Measurements from ENCODE around the gene ASB15. TPM values are rescaled to one million over a fixed set of nuclear protein-coding genes. Genes with fewer than 3 reads are reported as not detected.

ASB15 gene
- total and polyA plus RNA-seq, 2 of the 13 experiments (the other 11 are each of a cell fraction or from before 2014, with no cell fraction given): not detected

DNA sequence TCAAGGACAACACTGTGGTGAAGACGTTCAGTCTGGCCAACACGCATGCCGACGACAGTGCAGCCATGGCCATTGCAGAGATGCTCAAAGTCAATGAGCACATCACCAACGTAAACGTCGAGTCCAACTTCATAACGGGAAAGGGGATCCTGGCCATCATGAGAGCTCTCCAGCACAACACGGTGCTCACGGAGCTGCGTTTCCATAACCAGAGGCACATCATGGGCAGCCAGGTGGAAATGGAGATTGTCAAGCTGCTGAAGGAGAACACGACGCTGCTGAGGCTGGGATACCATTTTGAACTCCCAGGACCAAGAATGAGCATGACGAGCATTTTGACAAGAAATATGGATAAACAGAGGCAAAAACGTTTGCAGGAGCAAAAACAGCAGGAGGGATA, 60.7 kb downstream of the ASB15 start:
- TF ChIP-seq ZNF547 (CRISPR knock-in tag; IDR thresholded peaks at IDR 0.05): no peak
- no peak for TF ChIP-seq ZNF672 (CRISPR knock-in tag; IDR thresholded peaks at IDR 0.05)
- TF ChIP-seq ZNF607 (CRISPR knock-in tag; IDR thresholded peaks at IDR 0.05; ENCODE audit: borderline replicate concordance): no peak
- no peak for TF ChIP-seq ZNF660 (CRISPR knock-in tag; IDR thresholded peaks at IDR 0.05; ENCODE audit: borderline replicate concordance, low read depth)
- no peak for TF ChIP-seq XRCC5 (optimal IDR thresholded peaks at IDR 0.05; ENCODE audit: low read length)
- Histone ChIP-seq H3K4me3 (replicated peaks in 1 of 3; ENCODE audit: insufficient read depth in 1 of 3, low read depth in 2 of 3, low read length in 3 of 3) (no peak overlapping the region), H3K27me3 (ENCODE audit: control insufficient read depth in 1 of 2, insufficient read depth in 2 of 2, low read length in 2 of 2) (no peaks in the 10 kb centered on the region; a peak in 1 of 5 replicates), H3K4me1 (ENCODE audit: insufficient read depth, low read length) (no peaks in the 10 kb centered on the region), H3K9me3 (ENCODE audit: low read length) (no peaks in the 10 kb centered on the region), H4K20me1 (ENCODE audit: insufficient read depth, low read length) (no peaks in the 10 kb centered on the region), H3K36me3 (replicated peaks in 1 of 2; ENCODE audit: control insufficient read depth in 1 of 2, insufficient read depth in 2 of 2, low read length in 2 of 2) (no peaks in the 10 kb centered on the region), H3K4me2 (ENCODE audit: low read depth, low read length) (no peak overlapping the region), H3K9ac (ENCODE audit: insufficient read depth, low read depth, low read length) (no peak overlapping the region), H3K27ac (ENCODE audit: extremely low read length, insufficient read depth, low read length) (no peak overlapping the region), H2AFZ (ENCODE audit: low read length) (no peak overlapping the region), H3K79me2 (ENCODE audit: insufficient read depth, low read length) (no peaks in the 10 kb centered on the region)
- intact Hi-C loops (cut with micrococcal nuclease; ENCODE audit: unreplicated experiment): no loop called here
- 59% methylated on average over 13 of the region's 15 CpGs for WGBS (ENCODE audit: low lambda C conversion rate)
- POLR2A ChIA-PET: no interaction called here
- CTCF ChIA-PET (ENCODE audit: low intra/inter-chr PET ratio, low total read pairs): no interaction called here
- FAIRE-seq (no peak), ATAC-seq (no peak), DNase-seq (ENCODE audit: low spot score) (no peak)
- in situ Hi-C loops (cut with HindIII; ENCODE audit: extremely low pct_ligation_motif_present, low pct_unique_long_range_greater_than_20kb): no loop called here
- BruUV-seq (replicated peaks): no TSS peak

- no peaks in the 10 kb centered on the region for H3K9me3 ChIP-seq (ENCODE audit: low read length)
- no peaks in the 10 kb centered on the region for H3K36me3 ChIP-seq (replicated peaks in 1 of 2; ENCODE audit: control insufficient read depth in 1 of 2, insufficient read depth in 2 of 2, low read length in 2 of 2)
- DNase-seq (ENCODE audit: low spot score) (no peak), FAIRE-seq (no peak), ATAC-seq (no peak)
- CTCF ChIA-PET (ENCODE audit: low intra/inter-chr PET ratio, low total read pairs): no interaction called here
- H3K4me3 ChIP-seq (replicated peaks in 1 of 3; ENCODE audit: insufficient read depth in 1 of 3, low read depth in 2 of 3, low read length in 3 of 3): no peak overlapping the region
- H3K79me2 ChIP-seq (ENCODE audit: insufficient read depth, low read length): no peaks in the 10 kb centered on the region
- in situ Hi-C loops (cut with HindIII; ENCODE audit: extremely low pct_ligation_motif_present, low pct_unique_long_range_greater_than_20kb): no loop called here
- no peak overlapping the region for H3K9ac ChIP-seq (ENCODE audit: insufficient read depth, low read depth, low read length)
- POLR2A ChIA-PET: no interaction called here
- no peak overlapping the region for H3K27ac ChIP-seq (ENCODE audit: extremely low read length, insufficient read depth, low read length)
- intact Hi-C loops (cut with micrococcal nuclease; ENCODE audit: unreplicated experiment): no loop called here
- no peak overlapping the region for H3K4me2 ChIP-seq (ENCODE audit: low read depth, low read length)
- H3K27me3 ChIP-seq (ENCODE audit: control insufficient read depth in 1 of 2, insufficient read depth in 2 of 2, low read length in 2 of 2): no peaks in the 10 kb centered on the region; a peak in 1 of 5 replicates
- 4% methylated on average over 3 of the region's 3 CpGs for WGBS (ENCODE audit: low lambda C conversion rate)
- BruUV-seq (replicated peaks): no TSS peak
- no peaks in the 10 kb centered on the region for H3K4me1 ChIP-seq (ENCODE audit: insufficient read depth, low read length)
- H4K20me1 ChIP-seq (ENCODE audit: insufficient read depth, low read length): no peaks in the 10 kb centered on the region
- H2AFZ ChIP-seq (ENCODE audit: low read length): no peak overlapping the region
- TF ChIP-seq FUBP1 (CRISPR knock-in tag; IDR thresholded peaks at IDR 0.05; ENCODE audit: borderline replicate concordance) (no peak), ZBTB14 (CRISPR knock-in tag; IDR thresholded peaks at IDR 0.05) (no peak), RELA (CRISPR knock-in tag; IDR thresholded peaks at IDR 0.05) (no peak), ZNF615 (CRISPR knock-in tag; IDR thresholded peaks at IDR 0.05; ENCODE audit: borderline replicate concordance) (no peak), GTF2F1 (IDR thresholded peaks at IDR 0.05; ENCODE audit: low read length) (no peak), FOXM1 (CRISPR knock-in tag; IDR thresholded peaks at IDR 0.05) (no peak), CREB1 (IDR thresholded peaks at IDR 0.05) (no peak), CREB1 (CRISPR knock-in tag; IDR thresholded peaks at IDR 0.05) (no peak)
- TF ChIP-seq, protein P1, sequence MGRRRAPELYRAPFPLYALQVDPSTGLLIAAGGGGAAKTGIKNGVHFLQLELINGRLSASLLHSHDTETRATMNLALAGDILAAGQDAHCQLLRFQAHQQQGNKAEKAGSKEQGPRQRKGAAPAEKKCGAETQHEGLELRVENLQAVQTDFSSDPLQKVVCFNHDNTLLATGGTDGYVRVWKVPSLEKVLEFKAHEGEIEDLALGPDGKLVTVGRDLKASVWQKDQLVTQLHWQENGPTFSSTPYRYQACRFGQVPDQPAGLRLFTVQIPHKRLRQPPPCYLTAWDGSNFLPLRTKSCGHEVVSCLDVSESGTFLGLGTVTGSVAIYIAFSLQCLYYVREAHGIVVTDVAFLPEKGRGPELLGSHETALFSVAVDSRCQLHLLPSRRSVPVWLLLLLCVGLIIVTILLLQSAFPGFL (CRISPR knock-in tag; IDR thresholded peaks at IDR 0.05): no peak
Observed at GRCh38 chr7:123662755-123663154, 61.1 kb downstream of the ASB15 start.
